ENCODE data around the gene RPL18A.

Gene RPL18A

DNA sequence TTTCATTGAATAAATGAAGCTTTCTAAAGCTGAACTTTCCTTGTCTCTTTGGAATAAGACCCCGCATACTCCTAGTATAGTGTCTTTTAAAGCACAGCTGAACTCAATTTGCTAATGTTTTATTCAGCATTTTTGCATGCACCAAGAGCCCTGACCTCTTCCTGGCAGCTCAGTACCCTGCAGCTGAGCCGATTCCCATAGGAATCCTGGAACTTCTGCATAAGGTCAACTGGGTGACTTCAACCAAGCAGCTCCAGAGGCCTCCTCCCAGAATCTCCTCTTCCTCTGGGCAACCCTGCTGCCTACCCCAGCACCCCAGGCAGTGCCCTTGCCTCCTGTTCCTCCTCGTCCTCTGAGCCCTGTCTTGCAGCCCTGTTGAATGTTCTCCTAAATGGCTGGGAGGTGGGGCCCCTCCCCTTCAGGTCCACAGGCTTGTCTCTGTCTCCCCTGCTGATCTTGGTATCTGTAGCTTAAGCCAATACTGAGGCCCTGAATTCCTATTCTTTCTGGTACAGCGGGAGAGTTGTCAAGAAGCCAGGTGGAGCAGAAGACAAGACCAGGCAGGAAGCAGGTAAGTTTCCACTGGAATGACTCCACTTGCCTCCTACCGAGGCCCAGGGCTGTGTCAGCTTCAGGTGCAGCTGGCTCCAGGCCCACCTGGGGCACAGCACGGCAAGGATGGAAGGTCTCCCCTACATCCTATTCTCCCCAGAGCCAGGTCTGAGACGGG, 49.5 kb downstream of the RPL18A start:
- H3K4me3 Mint-ChIP-seq = no peak overlapping the region
- no peak for ATAC-seq
- H3K27me3 Mint-ChIP-seq = no peaks in the 10 kb centered on the region
- H3K9me3 Mint-ChIP-seq = peaks cover 4 to 14% of the 10 kb centered on the region in 2 donors
- H3K4me1 Mint-ChIP-seq = no peaks in the 10 kb centered on the region
- DNase-seq = no peak
- H3K27ac Mint-ChIP-seq = no peak overlapping the region

DNA sequence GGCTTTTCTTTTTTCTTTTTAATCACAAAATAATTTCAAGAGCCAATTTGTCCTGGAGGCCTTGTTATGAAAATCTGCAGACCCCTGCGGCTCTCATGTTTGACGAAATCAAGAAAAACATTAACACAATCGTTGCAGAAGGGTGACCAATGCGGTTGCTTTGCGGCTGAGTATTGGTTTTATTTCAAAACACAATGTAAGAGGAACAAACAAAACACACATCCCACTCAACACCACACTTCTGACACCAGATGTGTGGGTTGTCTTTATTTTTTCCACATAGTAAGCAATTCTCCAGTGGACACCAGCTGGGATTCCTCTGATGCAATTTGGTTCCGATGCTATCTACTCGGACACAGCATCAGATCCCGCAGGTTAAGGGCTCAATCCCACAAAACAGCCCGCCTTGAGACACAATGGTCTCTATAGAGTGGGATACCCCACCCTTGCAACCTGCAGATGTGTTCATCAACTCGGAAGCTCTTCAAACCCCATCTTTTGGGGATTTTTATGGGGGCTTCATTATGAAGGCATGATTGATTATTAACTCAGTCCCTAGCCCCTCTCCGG, 51.2 kb downstream of the RPL18A start:
- Mint-ChIP-seq H3K4me1 (no peaks in the 10 kb centered on the region), H3K9me3 (peaks cover 4 to 14% of the 10 kb centered on the region in 2 donors), H3K27me3 (no peaks in the 10 kb centered on the region), H3K27ac (no peak overlapping the region), H3K4me3 (no peak overlapping the region)
- DNase-seq (no peak), ATAC-seq (no peak)
